Esophagus mucosa (tissue), 1 donor: Measurements from ENCODE around the gene TRIM49C. TPM values are rescaled to one million over a fixed set of nuclear protein-coding genes. Genes with fewer than 3 reads are reported as not detected.
"Not testable (repeated sequence)": the region's sequence is repeated elsewhere in the genome, so short reads cannot be mapped to it uniquely, and the experiment has no call there.

ENCODE experiments used
- ATAC-seq: fragments of 200-7000 bp; cut with Tn5 transposase; one replicate; pipeline ENCODE4 v1.9.1; 2020
- total RNA-seq: library from RNA; stranded (reverse); gene quantifications from one replicate; pipeline ENCODE4 v1.2.4, GENCODE V29; 2023
- donor health status: DM: yes; HTN: yes; CAD: no.

TRIM49C gene
- not detected for total RNA-seq

- not testable (repeated sequence) for ATAC-seq
These were observed at the start of gene TRIM49C for GRCh38 chr11:90030806-90031205. TSS of gene TRIM49C (plus strand) at chr11:90031106. CDS start at chr11:90035212, 4,106 bp downstream.

GRCh38 chr11:90024184-90024583 lies 6.7 kb upstream of the TRIM49C start:
- not testable (repeated sequence) for ATAC-seq

GRCh38 chr11:90051591-90052209 lies 20.8 kb downstream of the TRIM49C start:
- ATAC-seq = not testable (repeated sequence)

- not testable (repeated sequence) for ATAC-seq
These were observed 21.4 kb downstream of the TRIM49C start for GRCh38 chr11:90052311-90052710.

- ATAC-seq = not testable (repeated sequence)
These were observed 22.6 kb downstream of the TRIM49C start for GRCh38 chr11:90053545-90053944.

- ATAC-seq = not testable (repeated sequence)
These were observed 54.7 kb downstream of the TRIM49C start, which contains the start of gene UBTFL1 for GRCh38 chr11:90085650-90086049. TSS of gene UBTFL1 (plus strand) at chr11:90085950. CDS start at chr11:90085950, 0 bp downstream.

GRCh38 chr11:90088731-90089130 lies 57.8 kb downstream of the TRIM49C start:
- not testable (repeated sequence) for ATAC-seq

Other genes starting within 250 kb of the TRIM49C start
- gene TRIM49, start 222.5 kb upstream of the TRIM49C start, total RNA-seq = not detected
- not detected for gene TRIM64B, start 152.6 kb upstream of the TRIM49C start, total RNA-seq
- not detected for gene TRIM49D1, start 108.9 kb upstream of the TRIM49C start, total RNA-seq
- gene TRIM49D2, start 107.0 kb upstream of the TRIM49C start, total RNA-seq = not detected
- not detected for gene TRIM64, start 65.1 kb upstream of the TRIM49C start, total RNA-seq
- not detected for gene UBTFL1, start 54.8 kb downstream of the TRIM49C start, total RNA-seq
- 0.16 TPM for gene NAALAD2, start 103.6 kb downstream of the TRIM49C start, total RNA-seq
- 18.7 TPM for gene CHORDC1, start 191.9 kb downstream of the TRIM49C start, total RNA-seq